RWPE1 (cell line): Measurements from ENCODE around the gene PARL.

Experiments
- CTCF ChIA-PET: fragments of 350-600 bp; sonication (Branson Sonifier 250); formaldehyde crosslinking; extraction: SDS; loops from one replicate; lab custom pipeline; 2021; lab: Yijun Ruan, JAX
- POLR2A ChIA-PET: fragments of 400-600 bp; formaldehyde crosslinking; extraction: SDS; loops from one replicate; lab custom pipeline; 2020; ENCODE audit warnings: antibody characterized with exemption; ENCODE audit not compliant: low non-redundant PET; lab: Yijun Ruan, JAX
- DNase-seq: peaks from one replicate; pipeline ENCODE4 v3.0.0; 2012; ENCODE audit warnings: low spot score
- H3K27ac ChIP-seq: fragments of 450-650 bp; 2 replicates; pipeline ENCODE4 v1.5.1; 2017
- TF ChIP-seq, protein P1 (sequence below): fragments of 450-650 bp; conservative IDR thresholded peaks from 2 replicates; pipeline ENCODE4 v1.5.1; 2017; ENCODE audit warnings: low read depth, mild to moderate bottlenecking

PARL gene

GRCh38 chr3:183837390-183837789 lies 47.3 kb downstream of the PARL start:
- TF ChIP-seq, protein P1, sequence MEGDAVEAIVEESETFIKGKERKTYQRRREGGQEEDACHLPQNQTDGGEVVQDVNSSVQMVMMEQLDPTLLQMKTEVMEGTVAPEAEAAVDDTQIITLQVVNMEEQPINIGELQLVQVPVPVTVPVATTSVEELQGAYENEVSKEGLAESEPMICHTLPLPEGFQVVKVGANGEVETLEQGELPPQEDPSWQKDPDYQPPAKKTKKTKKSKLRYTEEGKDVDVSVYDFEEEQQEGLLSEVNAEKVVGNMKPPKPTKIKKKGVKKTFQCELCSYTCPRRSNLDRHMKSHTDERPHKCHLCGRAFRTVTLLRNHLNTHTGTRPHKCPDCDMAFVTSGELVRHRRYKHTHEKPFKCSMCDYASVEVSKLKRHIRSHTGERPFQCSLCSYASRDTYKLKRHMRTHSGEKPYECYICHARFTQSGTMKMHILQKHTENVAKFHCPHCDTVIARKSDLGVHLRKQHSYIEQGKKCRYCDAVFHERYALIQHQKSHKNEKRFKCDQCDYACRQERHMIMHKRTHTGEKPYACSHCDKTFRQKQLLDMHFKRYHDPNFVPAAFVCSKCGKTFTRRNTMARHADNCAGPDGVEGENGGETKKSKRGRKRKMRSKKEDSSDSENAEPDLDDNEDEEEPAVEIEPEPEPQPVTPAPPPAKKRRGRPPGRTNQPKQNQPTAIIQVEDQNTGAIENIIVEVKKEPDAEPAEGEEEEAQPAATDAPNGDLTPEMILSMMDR: no peak
- ChIA-PET POLR2A (no interaction called here), CTCF (no interaction called here)
- DNase-seq: no peak
- no peak overlapping the region for H3K27ac ChIP-seq

- ChIA-PET POLR2A (no interaction called here), CTCF (no interaction called here)
- no peak for DNase-seq
- TF ChIP-seq, protein P1: no peak
- no peak overlapping the region for H3K27ac ChIP-seq
Measured at GRCh38 chr3:183833516-183833915, 51.2 kb downstream of the PARL start.

- DNase-seq: no peak
- no peak overlapping the region for H3K27ac ChIP-seq
- ChIA-PET CTCF (no interaction called here), POLR2A (no interaction called here)
- TF ChIP-seq, protein P1: no peak
Measured at GRCh38 chr3:183830187-183830586, 54.5 kb downstream of the PARL start.

GRCh38 chr3:183829466-183829865 lies 55.2 kb downstream of the PARL start:
- DNase-seq: no peak
- ChIA-PET CTCF (no interaction called here), POLR2A (no interaction called here)
- TF ChIP-seq, protein P1: no peak
- H3K27ac ChIP-seq: no peak overlapping the region

GRCh38 chr3:183828538-183828870 lies 56.2 kb downstream of the PARL start:
- ChIA-PET CTCF (interaction anchor here (0.6 kb wide), 2 partner anchors 14 to 237 kb away, joined by 3 to 7 read pairs; no protein-coding TSS in a partner anchor), POLR2A (no interaction called here)
- TF ChIP-seq, protein P1: no peak
- no peak for DNase-seq
- peak overlapping the region; percentile 68; the same call in 1 of the 2 replicates for H3K27ac ChIP-seq

GRCh38 chr3:183827809-183828537 lies 56.7 kb downstream of the PARL start:
- CTCF ChIA-PET: interaction anchor here (0.6 kb wide), 1 partner anchor 237 kb away, joined by 3 read pairs; no protein-coding TSS in a partner anchor
- POLR2A ChIA-PET: no interaction called here
- peak overlapping the region; percentile 68 for H3K27ac ChIP-seq
- TF ChIP-seq, protein P1: no peak
- no peak for DNase-seq
